Measurements from ENCODE around the gene MYMK.

- TF ChIP-seq CTCF (IDR thresholded peaks at IDR 0.05; ENCODE audit: low read depth, low read length, poor library complexity, severe bottlenecking): no peak
- no peak for TF ChIP-seq EZH2phosphoT487 (IDR thresholded peaks at IDR 0.05; ENCODE audit: borderline replicate concordance, low read length)
These were observed 37.4 kb downstream of the MYMK start for GRCh38 chr9:133487331-133487725.

Data from DOHH2 (cell line).